MM.1S (cell line): Measurements from ENCODE around the gene B3GALT2.

Experiments
- DNase-seq: peaks from one replicate; pipeline ENCODE4 v3.0.0-alpha.2; 2015
- H2AFZ ChIP-seq: fragments of 300-600 bp; sonication (generic); 2 replicates; pipeline ENCODE4 v1.6.0; 2016; ENCODE audit warnings: antibody characterized with exemption, low read length
- H3F3A ChIP-seq: fragments of 300-600 bp; sonication (generic); 2 replicates; pipeline ENCODE4 v1.6.1; 2016; ENCODE audit warnings: mild to moderate bottlenecking, antibody characterized with exemption, low read length, moderate library complexity, mixed read lengths; ENCODE audit not compliant: insufficient read depth
- H3K27ac ChIP-seq: fragments of 300-600 bp; sonication (generic); 2 replicates; pipeline ENCODE4 v1.5.1; 2016; ENCODE audit warnings: mild to moderate bottlenecking, low read length
- H3K27me3 ChIP-seq: fragments of 300-600 bp; sonication (generic); replicated peaks from 2 replicates; pipeline ENCODE4 v1.6.0; 2016; ENCODE audit warnings: low read length; ENCODE audit not compliant: insufficient read depth
- H3K36me3 ChIP-seq: fragments of 300-600 bp; sonication (generic); replicated peaks from 2 replicates; pipeline ENCODE4 v1.6.1; 2016; ENCODE audit warnings: mild to moderate bottlenecking, low read length, mixed read lengths; ENCODE audit not compliant: insufficient read depth
- H3K4me1 ChIP-seq: fragments of 300-600 bp; sonication (generic); 2 replicates; pipeline ENCODE4 v1.6.1; 2016; ENCODE audit warnings: low read length, mixed read lengths
- H3K4me2 ChIP-seq: fragments of 300-600 bp; sonication (generic); 2 replicates; pipeline ENCODE4 v1.6.0; 2016; ENCODE audit warnings: low read depth, low read length
- H3K4me3 ChIP-seq: fragments of 300-600 bp; sonication (generic); 2 replicates; pipeline ENCODE4 v1.5.1; 2016; ENCODE audit warnings: low read length, mixed read lengths
- H3K79me2 ChIP-seq: fragments of 300-600 bp; sonication (generic); 2 replicates; pipeline ENCODE4 v1.6.1; 2016; ENCODE audit warnings: mixed run types, low read length, mixed read lengths
- H3K9ac ChIP-seq: fragments of 300-600 bp; sonication (generic); 2 replicates; pipeline ENCODE4 v1.6.1; 2016; ENCODE audit warnings: low read length, mixed read lengths
- H3K9me2 ChIP-seq: fragments of 300-600 bp; sonication (generic); replicated peaks from 2 replicates; pipeline ENCODE4 v1.6.1; 2016; ENCODE audit warnings: mild to moderate bottlenecking, low read length, mixed read lengths; ENCODE audit not compliant: insufficient read depth
- H3K9me3 ChIP-seq: fragments of 300-600 bp; sonication (generic); replicated peaks from 2 replicates; pipeline ENCODE4 v1.6.1; 2016; ENCODE audit warnings: mild to moderate bottlenecking, low read length, mixed read lengths; ENCODE audit not compliant: insufficient read depth
- H4K20me1 ChIP-seq: fragments of 300-600 bp; sonication (generic); 2 replicates; pipeline ENCODE4 v1.6.1; 2016; ENCODE audit warnings: mild to moderate bottlenecking, low read length, moderate library complexity, mixed read lengths; ENCODE audit not compliant: insufficient read depth
- EZH2 ChIP-seq: fragments of 300-600 bp; sonication (generic); optimal IDR thresholded peaks from 2 replicates; pipeline ENCODE3; 2017; ENCODE audit warnings: low read depth, mild to moderate bottlenecking, antibody characterized with exemption, low read length, mixed read lengths
- EZH2phosphoT487 ChIP-seq: fragments of 300-600 bp; sonication (generic); IDR thresholded peaks from 2 replicates; pipeline ENCODE4 v1.6.1; 2018; ENCODE audit warnings: antibody characterized with exemption, low read length
- TF ChIP-seq, protein P1 (sequence below): fragments of 300-600 bp; sonication (generic); IDR thresholded peaks from 2 replicates; pipeline ENCODE4 v1.5.1; 2016; ENCODE audit warnings: antibody characterized with exemption, low read length, mixed read lengths

B3GALT2 gene

GRCh38 chr1:193222056-193222615 is 35.7 kb upstream of the B3GALT2 start:
- no peaks in the 10 kb centered on the region for H3K27me3 ChIP-seq

DNA sequence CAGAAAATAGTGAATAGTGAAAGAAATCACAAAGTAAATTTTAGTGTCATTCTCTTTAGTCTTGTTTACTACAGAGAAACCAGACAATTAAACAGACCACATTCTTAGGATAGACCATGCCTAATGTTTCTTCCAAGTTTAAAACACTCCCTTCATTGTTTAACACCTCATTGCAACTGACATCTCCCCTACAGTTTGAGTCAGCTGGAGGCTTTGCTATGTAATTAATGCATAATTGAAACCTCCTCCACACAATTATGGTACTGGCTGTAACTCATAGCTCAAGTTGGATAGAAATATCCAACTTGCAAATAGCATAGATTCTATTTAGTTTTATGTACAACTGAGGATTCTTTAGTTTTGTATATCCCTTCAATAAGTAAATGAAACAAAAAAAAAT is 35.2 kb upstream of the B3GALT2 start:
- Histone ChIP-seq H3K4me1 (peaks cover 10% of the 10 kb centered on the region; the same call in 1 of the 2 replicates), H3K27me3 (no peaks in the 10 kb centered on the region), H4K20me1 (no peaks in the 10 kb centered on the region), H3K79me2 (peaks cover 12% of the 10 kb centered on the region; the same call in 1 of the 2 replicates), H3K9ac (no peak overlapping the region), H3K9me3 (no peaks in the 10 kb centered on the region), H3K4me3 (no peak overlapping the region), H3K27ac (no peak overlapping the region), H3K4me2 (no peak overlapping the region), H2AFZ (no peak overlapping the region), H3F3A (no peaks in the 10 kb centered on the region), H3K36me3 (no peaks in the 10 kb centered on the region), H3K9me2 (no peaks in the 10 kb centered on the region)
- no peak for DNase-seq
- TF ChIP-seq, protein P1, sequence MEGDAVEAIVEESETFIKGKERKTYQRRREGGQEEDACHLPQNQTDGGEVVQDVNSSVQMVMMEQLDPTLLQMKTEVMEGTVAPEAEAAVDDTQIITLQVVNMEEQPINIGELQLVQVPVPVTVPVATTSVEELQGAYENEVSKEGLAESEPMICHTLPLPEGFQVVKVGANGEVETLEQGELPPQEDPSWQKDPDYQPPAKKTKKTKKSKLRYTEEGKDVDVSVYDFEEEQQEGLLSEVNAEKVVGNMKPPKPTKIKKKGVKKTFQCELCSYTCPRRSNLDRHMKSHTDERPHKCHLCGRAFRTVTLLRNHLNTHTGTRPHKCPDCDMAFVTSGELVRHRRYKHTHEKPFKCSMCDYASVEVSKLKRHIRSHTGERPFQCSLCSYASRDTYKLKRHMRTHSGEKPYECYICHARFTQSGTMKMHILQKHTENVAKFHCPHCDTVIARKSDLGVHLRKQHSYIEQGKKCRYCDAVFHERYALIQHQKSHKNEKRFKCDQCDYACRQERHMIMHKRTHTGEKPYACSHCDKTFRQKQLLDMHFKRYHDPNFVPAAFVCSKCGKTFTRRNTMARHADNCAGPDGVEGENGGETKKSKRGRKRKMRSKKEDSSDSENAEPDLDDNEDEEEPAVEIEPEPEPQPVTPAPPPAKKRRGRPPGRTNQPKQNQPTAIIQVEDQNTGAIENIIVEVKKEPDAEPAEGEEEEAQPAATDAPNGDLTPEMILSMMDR: no peak
- TF ChIP-seq EZH2phosphoT487: no peak
- no peak for TF ChIP-seq EZH2

More at GRCh38 chr1:193222056-193222615, 35.7 kb upstream of the B3GALT2 start:
- peaks cover 10% of the 10 kb centered on the region; the same call in 1 of the 2 replicates for H3K4me1 ChIP-seq
- no peak overlapping the region for H3K27ac ChIP-seq
- no peaks in the 10 kb centered on the region for H3K36me3 ChIP-seq
- no peak overlapping the region for H3K9ac ChIP-seq
- H2AFZ ChIP-seq: no peak overlapping the region
- peaks cover 17% of the 10 kb centered on the region; the same call in 1 of the 2 replicates for H3K79me2 ChIP-seq
- H3K4me3 ChIP-seq: no peak overlapping the region
- DNase-seq: no peak
- TF ChIP-seq, protein P1: no peak
- TF ChIP-seq EZH2phosphoT487 (no peak), EZH2 (no peak)
- H3K9me3 ChIP-seq: no peaks in the 10 kb centered on the region
- no peaks in the 10 kb centered on the region for H3K9me2 ChIP-seq
- no peaks in the 10 kb centered on the region for H4K20me1 ChIP-seq
- H3F3A ChIP-seq: no peaks in the 10 kb centered on the region
- H3K4me2 ChIP-seq: no peak overlapping the region

DNA sequence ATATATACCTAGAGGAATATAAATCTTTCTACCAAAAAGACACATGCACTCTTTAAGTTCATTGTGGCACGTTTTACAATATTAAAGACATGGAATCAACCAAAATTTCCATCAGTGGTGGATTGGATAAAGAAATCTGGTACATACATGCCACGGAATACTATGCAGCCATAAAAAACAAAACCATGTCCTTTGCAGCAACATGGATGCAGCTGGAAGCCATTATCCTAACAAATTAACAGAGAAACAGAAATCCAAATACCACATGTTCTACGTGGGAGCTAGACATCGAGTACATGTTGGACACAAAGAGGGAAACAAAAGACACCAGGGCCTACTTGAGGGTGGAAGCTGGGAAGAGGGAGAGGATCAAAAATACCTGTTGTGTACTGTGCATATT is 33.0 kb upstream of the B3GALT2 start:
- H3F3A ChIP-seq: no peaks in the 10 kb centered on the region
- H3K4me3 ChIP-seq: no peak overlapping the region
- no peaks in the 10 kb centered on the region for H3K27me3 ChIP-seq
- no peaks in the 10 kb centered on the region for H4K20me1 ChIP-seq
- no peak overlapping the region for H3K27ac ChIP-seq
- H3K9ac ChIP-seq: no peak overlapping the region
- no peaks in the 10 kb centered on the region for H3K9me3 ChIP-seq
- no peaks in the 10 kb centered on the region for H3K9me2 ChIP-seq
- 0 out of 2 replicates have a peak, but pooled peaks cover 4% of the 10 kb centered on the region for H3K79me2 ChIP-seq
- no peaks in the 10 kb centered on the region for H3K4me1 ChIP-seq
- H2AFZ ChIP-seq: no peak overlapping the region
- H3K4me2 ChIP-seq: no peak overlapping the region
- no peak for DNase-seq
- no peak for TF ChIP-seq EZH2
- TF ChIP-seq, protein P1: no peak
- no peak for TF ChIP-seq EZH2phosphoT487
- H3K36me3 ChIP-seq: no peaks in the 10 kb centered on the region
